Lower leg skin (tissue), 3 donors: ENCODE measurements around the gene PIGL.

Experiments
- POLR2A ChIP-seq, 2 donors: fragments of 450-650 bp; IDR thresholded peaks; one replicate each; pipeline ENCODE4 v1.6.1; 2016 to 2017; ENCODE audit warnings: antibody characterized with exemption in 2 of 2, mild to moderate bottlenecking in 1 of 2, moderate library complexity in 1 of 2
- TF ChIP-seq, protein P1 (sequence below), 3 donors: fragments of 450-650 bp; IDR thresholded peaks; one replicate each; pipeline ENCODE4 v1.5.1; 2016; ENCODE audit warnings: antibody characterized with exemption in 3 of 3, mild to moderate bottlenecking in 3 of 3, moderate library complexity in 2 of 3

- TF ChIP-seq, protein P1, sequence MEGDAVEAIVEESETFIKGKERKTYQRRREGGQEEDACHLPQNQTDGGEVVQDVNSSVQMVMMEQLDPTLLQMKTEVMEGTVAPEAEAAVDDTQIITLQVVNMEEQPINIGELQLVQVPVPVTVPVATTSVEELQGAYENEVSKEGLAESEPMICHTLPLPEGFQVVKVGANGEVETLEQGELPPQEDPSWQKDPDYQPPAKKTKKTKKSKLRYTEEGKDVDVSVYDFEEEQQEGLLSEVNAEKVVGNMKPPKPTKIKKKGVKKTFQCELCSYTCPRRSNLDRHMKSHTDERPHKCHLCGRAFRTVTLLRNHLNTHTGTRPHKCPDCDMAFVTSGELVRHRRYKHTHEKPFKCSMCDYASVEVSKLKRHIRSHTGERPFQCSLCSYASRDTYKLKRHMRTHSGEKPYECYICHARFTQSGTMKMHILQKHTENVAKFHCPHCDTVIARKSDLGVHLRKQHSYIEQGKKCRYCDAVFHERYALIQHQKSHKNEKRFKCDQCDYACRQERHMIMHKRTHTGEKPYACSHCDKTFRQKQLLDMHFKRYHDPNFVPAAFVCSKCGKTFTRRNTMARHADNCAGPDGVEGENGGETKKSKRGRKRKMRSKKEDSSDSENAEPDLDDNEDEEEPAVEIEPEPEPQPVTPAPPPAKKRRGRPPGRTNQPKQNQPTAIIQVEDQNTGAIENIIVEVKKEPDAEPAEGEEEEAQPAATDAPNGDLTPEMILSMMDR (IDR thresholded peaks at IDR 0.05): no peak
- no peak for TF ChIP-seq POLR2A (IDR thresholded peaks at IDR 0.05)
Observed at GRCh38 chr17:16301963-16302855, 85.2 kb downstream of the PIGL start.
